ENCODE measurements around the gene FAM131C.
A peak's percentile ranks its signal among the peaks of the same experiment; 100 is the strongest.
"Not testable (repeated sequence)": the region's sequence is repeated elsewhere in the genome, so short reads cannot be mapped to it uniquely, and the experiment has no call there.

FAM131C gene, protein sequence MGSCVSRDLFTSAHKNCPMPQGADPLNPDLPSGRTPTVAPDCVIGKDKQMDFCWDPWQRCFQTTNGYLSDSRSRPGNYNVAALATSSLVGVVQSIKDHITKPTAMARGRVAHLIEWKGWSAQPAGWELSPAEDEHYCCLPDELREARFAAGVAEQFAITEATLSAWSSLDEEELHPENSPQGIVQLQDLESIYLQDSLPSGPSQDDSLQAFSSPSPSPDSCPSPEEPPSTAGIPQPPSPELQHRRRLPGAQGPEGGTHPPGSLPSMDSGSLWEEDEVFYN

DNA sequence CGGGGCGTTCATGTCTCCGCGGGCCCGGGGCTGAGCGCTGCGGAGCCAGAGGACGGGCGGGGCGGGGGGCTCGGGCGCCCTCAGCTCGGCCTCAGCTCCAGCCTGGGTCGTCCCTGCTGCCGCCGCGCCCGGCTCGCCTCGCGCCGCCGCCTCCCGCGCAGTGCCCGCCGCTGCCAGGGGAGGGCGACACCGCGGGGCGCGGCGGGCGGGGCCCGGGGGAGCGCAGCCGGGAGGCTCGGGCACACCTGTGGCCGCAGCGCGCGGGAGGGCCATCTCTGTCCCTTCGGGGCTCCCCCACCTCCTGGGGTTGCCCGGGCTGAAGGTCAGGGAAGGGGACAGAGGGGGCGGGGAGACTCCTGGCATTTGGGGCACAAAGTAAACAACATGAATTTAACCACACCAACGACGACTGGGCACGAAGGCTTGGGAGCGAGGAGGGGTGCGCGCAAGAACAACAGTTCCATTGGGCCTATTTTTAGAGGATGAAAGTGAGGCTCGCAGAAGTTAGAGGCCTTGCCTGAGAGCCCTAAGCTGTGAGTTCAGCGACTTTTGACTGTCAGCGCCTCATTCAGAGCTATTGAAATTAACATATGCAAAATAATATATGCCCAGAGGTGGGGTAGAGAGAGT lies at the start of gene FAM131C:
Gene FAM131C, minus strand, starts transcription at position 162 of the 630 bp plus-strand sequence. CDS start 209 bp downstream, outside the sequence.
- peak; percentile 67 for DNase-seq (ENCODE audit: low read depth, low spot score)

DNA sequence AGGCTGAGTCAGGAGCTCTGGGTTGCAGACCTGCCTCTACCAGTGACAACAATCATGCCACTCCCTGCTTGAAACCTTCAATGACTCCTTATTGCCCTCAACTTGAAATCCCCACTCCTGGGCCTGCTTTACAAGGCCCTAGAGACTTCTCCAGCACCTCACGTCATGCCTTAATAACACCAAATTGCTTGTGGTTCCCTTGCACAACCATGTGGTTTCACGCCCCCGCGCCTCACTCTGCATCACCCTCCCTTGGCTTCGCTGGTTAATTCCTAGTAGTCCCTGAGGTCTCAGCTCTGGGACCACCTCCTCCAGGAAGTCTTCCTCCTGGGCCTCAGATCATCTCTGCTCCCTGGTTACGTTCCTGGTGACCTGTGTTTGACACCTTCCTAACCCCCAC lies 49.5 kb upstream of the FAM131C start:
- DNase-seq (ENCODE audit: low read depth, low spot score): peak; percentile 69

DNA sequence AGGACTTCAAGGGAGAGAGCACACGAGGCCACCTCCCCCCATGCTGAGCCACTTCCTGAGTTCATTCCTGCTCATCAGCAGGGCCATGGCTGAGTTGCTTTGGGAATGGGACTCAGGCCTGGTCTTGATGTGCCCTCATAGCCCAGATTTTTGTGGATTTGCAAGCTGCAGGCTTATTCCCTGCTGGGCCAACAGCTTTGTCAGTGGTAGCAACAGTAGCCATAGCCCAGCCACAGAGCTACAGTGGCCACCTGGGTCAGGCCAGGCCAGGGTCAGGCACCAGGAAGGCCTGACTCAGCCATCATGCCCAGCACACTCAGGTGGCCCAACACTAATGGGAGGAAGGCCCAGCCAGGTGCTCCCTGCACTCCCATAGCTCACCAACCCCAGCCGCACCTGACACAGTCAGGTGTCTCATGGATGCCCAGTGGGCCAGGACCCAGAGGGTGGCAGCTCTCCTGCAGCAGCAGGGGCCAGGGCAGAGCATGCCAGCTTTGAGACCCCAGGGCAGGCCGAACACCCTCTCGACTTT lies 49.0 kb upstream of the FAM131C start:
- DNase-seq (ENCODE audit: low read depth, low spot score): peak; percentile 61

DNA sequence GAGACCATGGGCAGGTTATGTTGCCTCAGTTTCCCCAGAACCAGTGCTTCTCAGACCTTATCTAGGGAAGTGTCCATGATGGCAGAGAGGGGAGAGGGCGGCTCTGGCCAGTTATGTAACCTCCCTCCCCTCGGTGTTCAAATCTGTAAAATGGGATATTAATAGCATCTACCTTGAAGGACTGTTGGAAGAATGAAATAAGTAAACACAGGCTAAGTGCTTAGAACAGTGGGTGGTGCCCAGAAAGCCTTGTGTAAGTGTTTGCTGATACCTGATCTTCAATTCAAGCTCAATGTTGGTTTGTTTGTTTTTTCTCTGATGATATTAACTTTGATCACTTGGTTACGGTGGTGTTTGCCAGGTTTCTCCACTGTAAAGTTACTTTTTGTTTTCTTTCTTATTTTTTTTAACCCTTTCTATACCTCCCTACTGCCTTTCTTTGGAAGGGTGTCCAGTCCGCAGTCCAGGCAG lies 47.5 kb upstream of the FAM131C start:
- peak; percentile 14 for DNase-seq (ENCODE audit: low read depth, low spot score)

DNA sequence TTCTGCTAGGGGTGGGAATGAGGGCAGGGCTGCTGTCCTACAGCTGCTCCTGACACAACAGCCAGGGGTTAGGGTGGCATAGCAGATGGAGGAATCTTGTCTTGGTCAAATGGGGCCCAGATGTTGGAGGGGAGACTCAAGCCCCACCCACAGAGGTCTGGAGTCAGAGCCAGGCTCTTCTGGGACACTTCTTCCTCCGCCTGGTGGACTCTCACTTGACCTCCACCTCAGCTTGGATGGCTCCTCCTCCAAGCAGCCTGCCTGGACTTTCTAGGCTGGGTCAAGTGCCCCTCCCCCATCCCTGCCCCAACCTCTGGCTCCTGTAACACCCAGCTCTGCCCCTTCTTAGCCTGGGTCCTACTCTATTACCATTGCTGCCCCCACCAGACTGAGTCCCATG lies 47.0 kb upstream of the FAM131C start:
- DNase-seq (ENCODE audit: low read depth, low spot score): peak; percentile 2

DNA sequence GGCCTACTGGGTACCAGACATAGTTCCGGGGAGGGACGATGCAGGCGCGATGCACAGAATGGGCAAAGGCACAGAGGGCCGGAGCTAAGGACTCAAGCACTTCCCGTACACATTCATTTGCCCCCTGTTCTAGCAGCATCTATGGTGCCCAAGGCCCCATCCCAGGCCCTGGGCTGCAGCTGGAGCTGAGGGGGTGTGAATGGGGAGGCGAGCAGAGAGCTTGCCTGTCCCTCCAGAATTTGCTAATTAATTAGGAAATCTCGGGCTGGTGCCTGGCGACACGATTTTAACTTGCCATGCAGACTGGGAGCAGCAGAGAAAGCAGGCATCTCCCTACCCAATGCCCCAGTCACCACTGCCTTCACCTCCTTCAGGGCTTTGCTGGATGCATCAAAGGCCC lies 46.5 kb upstream of the FAM131C start:
- DNase-seq (ENCODE audit: low read depth, low spot score): peak; percentile 4

DNA sequence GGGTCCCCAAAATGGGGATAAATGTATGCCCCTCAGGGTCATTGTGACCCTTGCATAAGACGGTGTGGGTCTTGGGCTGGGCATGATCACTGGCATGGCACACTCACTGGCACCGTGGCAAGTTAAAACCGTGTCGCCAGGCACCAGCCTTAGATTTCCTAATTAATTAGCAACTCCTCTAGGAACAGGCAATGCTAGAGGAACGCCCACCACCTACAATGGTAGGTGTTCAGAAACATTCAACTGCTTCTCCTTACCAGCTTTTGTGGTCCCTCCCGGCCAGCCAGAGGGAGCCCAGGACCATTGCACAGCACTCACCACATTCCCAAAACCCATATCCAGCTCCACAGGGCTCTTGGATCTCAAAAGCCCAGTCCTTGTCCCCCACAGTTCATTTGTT lies 46.1 kb upstream of the FAM131C start:
- DNase-seq (ENCODE audit: low read depth, low spot score): no peak

DNA sequence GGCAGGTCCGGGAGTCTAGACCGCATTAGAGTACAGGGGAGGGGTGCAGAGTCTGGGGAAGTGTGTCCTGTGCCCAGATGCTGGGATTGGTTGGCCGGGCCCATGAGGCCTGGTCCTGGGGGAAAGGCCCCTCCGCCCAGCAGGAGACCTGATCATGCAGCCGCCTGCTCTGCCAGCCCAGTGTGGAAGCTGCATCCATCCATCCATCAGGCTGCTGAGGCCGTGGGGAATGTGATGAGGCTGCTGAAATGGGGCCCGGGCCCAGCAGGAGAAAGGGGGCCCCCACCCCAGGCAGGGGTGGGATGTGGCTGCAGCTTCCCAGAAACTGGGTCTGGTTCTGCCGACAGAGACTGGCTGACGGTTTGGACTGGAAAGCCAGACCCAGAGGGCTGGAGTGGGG lies 45.3 kb upstream of the FAM131C start:
- peak; percentile 16 for DNase-seq (ENCODE audit: low read depth, low spot score)

DNA sequence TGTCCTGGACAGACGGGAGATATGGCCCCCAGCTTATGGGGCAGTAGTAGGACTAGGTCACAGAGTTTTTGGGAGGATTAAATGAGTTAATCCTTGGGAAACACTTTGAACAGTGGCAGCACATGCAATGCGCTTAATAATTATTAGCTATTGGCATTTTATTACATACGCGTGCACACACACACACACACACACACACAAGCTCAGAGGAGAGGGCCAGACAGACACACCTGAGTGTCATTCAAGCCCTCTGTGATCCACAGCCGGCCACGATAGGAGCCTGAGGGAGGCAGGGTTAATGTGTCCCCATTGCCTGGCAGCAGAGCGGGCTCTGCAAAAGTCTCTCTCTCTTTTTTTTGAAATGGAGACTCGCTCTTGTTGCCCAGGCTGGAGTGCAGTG lies 44.5 kb upstream of the FAM131C start:
- peak; percentile 3 for DNase-seq (ENCODE audit: low read depth, low spot score)

DNA sequence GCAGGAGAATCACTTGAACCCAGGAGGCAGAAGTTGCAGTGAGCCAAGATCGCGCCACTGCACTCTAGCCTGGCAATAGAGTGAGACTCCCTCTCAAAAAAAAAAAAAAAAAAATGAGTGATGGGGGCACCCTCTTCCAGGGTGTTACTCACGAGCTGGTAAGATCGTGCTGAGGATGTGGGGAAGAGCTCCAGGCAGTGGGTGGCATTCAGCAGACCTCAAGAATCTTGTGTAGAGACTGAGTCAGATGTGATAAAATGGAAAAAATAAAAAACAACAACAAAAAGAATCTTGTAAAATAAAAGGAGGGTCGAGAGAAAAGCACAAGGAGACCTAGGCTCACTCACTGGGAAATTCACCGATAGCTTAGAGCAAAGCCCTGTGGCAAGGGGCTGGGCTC lies 43.9 kb upstream of the FAM131C start:
- peak; percentile 72 for DNase-seq (ENCODE audit: low read depth, low spot score)

DNA sequence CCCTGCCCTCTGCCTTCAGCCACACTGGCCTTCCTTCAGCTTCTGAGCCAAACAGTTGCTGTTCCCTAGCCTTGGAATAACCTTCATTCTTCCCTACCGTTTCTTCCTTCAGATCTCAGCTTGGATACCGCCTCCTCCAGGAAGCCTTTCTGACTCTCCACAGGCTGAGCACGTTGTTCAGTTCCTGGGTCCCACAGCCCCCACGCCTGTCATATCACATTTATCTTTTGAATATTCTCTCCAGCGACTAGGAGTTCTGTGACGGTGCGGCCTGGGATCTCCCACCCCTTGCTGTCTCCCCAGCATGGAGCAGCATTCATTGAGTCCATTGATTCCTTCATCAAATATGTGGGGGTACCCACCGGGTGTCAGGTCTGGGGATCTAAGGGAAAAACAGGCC lies 43.2 kb upstream of the FAM131C start:
- no peak for DNase-seq (ENCODE audit: low read depth, low spot score)

DNA sequence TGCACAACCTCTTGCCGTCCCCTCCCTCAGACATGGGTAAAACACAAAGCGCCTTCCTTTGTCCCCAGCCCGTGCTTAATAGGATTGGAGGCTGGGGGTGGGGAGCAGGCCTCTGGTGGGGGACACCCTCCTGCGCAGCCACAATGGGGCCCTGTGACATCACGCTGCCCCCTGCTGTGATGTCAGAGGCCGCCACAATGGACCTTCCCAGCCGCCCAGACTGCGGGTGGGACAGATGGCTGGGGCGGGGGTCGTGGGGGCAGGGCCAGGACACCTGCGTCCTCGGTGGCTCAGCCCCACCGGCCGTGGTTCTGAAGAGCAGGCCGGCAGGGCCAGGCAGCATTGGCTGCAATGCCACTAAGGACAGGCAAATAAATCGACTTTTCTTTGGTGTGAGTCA lies 42.6 kb upstream of the FAM131C start:
- peak; percentile 55 for DNase-seq (ENCODE audit: low read depth, low spot score)

DNA sequence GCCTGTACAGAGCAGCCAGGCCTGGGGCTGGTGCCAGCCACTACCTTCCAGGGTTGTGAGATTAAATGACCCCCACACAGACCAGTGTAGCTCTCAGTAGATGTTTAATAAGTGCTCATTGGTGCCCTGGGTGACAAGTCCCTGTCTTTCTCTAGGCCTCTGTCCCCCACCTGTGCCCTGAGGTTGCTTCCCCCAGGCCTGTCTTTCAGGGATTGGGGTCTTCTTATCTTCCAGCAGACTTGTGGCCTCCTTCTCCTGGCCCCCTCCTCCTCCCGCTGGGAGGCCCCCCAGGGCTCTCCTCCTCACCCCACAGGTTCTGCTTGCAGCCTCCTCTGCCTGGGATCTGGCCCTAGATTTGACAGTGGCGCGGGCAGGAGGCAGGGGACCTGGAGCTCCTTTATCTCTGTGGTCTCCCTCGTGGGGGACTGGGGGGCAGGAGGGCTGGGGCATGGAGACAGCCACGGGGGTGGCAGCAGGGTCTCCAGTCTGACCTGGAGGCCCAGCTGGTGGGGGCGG lies 42.1 kb upstream of the FAM131C start:
- DNase-seq (ENCODE audit: low read depth, low spot score): peak; percentile 28

DNA sequence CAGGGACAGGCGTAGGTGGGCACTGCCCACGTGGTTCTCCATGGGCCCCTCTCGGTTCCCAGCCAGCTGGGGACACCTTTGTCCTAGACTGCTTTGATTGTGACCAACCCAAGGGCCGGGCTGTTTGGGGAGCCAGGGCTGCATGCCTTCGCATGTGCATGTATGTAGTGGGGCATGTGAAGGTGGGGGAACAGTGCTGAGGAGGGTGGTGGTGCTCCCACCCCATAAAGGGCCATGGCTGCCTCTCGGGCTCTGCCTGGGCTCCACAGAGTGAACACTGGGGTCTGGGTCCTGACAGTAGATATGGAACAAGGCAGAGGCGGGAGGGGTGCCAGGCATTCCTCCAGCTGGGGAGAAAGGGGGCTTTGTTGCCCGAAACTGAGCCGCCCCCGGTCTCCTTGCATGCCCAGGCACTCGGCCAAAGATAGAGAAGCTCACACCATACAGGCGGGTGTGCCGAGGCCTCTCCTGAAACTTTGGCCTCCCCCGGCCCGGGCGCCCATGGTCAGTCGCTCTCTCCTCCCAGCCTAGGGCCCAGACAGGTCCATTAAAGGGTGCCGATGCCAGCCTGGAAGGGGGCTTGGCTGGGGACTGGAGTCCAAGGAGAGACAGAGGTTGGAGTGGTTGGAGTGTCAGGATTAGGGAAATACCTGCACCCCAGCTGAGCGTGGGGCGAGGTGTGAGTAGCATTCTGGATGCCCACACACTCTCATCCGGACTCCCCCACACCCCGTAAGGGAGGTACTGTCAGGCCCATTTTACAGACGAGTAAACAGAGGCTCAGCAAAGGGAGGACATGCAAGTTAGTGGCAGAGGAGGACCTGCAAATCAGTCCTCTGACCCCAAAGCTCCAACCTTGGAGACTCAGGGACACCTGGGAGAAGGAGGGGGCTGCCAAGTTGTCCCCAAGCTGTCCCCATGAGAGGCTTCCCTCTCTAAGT lies 41.3 kb upstream of the FAM131C start:
- DNase-seq (ENCODE audit: low read depth, low spot score): peak; percentile 34

DNA sequence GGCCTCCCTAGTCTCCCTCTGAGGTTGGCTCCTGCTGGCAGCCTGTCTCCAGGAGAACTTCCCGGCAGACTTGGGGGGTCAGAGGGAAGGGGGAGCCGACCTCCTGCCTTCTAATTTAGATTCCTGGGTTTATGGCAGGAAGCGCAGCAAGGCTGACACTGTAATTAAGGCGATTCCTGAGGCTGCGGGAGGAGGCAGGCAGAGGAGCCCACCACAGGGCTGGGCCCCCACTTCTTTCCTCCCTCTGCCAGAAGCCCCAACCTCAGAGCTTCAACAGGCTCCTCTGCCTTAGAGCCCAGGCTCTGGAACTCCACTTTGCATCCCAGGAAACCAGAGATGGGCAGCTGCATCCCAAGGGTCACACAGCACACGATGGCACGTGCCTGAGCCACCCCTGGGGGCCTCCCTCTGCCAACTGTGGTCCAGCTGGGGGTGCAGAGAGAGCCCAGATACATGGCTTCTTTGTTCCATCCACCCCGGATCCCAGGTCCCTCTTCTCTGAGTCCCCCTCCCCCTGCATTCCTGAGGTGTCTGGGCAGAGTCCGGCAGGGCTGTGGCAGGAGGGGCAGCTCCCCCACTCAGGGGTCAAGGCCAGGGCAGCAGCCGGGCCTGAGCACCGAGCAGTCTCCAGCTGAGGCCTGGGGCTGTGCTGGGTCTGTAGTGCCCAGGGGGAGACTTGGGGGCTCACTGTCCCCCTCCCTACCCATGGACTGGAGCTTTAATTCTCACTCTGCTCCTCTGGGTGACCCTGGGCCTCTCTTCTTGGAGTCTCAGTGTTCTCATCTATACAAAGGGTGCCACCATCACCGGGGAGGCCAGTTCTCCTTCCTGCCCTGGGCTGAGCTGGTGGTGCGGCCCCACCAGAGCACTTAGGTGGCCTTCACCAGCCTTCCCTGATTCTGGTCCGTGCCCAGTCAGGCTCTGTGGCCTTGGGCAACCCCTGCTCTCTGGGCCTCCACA lies 39.4 kb upstream of the FAM131C start:
- DNase-seq (ENCODE audit: low read depth, low spot score): peak; percentile 93

DNA sequence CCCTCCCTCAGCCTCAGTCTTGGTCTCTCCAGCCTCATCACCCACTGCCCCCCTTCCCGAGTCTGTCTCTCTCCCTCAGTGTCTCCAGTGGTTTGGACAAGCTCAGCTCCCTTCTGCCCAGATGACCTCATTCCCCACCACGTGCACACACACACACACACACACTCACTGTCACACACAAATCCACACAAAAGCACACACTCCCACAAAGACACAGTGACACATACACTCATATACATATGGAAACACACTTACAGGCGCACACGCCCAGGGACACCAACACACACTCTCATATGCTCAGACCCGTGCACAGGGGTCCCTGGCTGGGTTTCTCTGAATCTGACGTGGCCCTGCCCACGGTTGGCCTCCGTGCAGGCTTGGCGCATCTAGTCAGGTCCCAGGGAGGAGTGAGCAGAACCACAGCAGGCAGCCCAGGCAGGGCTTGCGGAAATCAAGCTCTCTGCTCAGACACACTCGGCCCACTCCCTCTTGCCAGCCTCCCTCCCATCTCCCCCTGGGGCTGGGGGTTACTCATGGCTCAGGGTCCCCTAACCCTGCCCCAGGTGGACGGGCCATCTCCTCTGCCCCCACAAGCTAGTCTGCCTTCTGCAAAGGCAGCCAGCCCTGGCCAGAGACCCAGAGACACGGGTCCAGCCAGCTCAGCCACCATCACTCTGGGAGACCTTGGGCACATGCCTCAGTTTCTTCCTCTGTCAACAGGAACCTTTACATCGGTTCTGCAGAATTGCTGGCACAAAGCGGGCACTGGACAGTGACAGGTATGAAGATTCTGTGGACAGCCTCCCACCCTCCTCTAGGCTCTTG lies 38.5 kb upstream of the FAM131C start:
- DNase-seq (ENCODE audit: low read depth, low spot score): peak; percentile 94

DNA sequence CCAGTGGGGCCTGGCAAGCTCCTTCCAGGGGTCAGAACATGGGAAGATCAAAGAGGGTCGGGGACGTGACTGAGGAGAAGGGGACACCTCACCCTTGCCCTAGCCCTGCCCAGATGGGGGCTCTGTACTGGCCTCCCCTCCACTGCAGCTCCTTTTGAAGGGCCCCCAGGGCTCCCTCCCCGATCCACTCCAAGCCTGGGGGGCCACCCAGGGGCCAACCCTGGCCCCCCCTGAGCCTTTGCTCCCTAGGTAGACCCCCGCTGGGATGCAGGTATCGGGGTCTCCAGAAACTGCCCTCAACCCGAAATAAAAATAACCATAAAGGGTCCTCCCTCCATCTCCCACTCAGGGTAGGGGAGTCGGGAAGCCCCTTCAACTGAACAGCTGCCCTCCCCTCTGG lies 37.4 kb upstream of the FAM131C start:
- DNase-seq (ENCODE audit: low read depth, low spot score): peak; percentile 1

DNA sequence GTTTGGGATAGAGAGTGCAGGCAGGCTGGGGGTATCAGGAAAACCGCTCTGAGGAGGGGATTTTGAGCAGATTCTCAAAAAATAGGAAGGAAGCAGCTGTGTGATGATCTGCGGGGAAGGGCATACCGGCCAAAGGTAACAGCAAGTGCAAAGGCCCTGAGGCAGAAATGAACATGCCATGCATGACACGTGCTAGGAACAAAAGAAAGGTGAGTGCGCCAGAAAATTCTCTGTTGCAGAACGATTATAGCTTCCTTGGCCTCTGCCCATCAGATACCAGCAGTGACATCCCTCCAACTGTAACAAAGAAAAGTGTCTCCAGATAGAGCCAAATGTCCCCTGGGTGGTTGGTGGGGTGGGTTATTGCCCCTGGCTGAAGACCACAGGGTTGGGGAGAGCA lies 37.0 kb upstream of the FAM131C start:
- no peak for DNase-seq (ENCODE audit: low read depth, low spot score)

DNA sequence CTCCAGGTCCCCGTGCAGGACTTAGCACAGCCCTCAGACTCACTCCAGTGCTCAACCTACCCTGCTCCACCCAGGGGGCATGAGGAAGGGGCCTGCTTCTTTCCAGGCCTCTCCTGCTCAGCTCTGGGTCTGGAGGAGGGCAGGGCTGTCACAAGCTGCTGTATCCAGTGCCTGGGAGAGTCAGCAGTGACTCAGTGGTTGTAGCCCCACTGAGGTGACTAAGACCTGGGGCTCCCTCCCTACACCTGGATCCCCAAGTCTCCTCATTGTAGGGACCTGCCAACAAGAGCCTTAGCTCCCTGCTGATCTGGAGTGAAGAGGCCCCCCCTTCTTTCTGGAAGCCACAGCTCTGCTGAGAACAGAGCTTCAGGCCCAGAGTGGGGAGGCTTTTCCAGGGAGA lies 36.1 kb upstream of the FAM131C start:
- peak; percentile 4 for DNase-seq (ENCODE audit: low read depth, low spot score)

DNA sequence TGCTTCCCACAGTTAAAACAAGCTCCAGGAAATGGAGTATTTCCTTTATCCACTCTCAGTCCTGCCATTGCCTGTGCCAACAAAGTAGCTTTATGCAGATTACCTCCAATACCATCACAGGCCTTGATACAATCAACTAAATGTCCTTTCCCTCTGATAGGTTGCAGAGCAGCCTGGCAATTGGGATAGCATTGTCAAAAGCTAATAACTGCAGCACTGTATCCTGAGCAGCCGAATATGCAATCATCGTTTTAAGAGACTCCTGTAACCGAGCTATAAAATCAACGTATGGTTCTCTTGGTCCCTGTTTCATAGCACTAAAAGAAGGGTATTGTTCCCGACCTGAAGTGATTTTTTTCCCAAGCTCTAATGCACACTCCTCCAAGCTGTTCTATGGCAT lies 33.6 kb upstream of the FAM131C start:
- not testable (repeated sequence) for DNase-seq (ENCODE audit: low read depth, low spot score)
